Stimulated activated CD4-positive, alpha-beta T cell treated with anti-CD3 and anti-CD28 coated beads, Interleukin-4, amount 100 ng/mL, for 48 hours (primary cell): Measurements from ENCODE around the gene CFDP1.
"Not testable (repeated sequence)": the region's sequence is repeated elsewhere in the genome, so short reads cannot be mapped to it uniquely, and the experiment has no call there.

Experiments
- DNase-seq, 2 donors: peaks; one replicate each; pipeline ENCODE4 v3.0.0-alpha.2; 2020; ENCODE audit warnings: low read depth in 2 of 2

CFDP1 gene

DNA sequence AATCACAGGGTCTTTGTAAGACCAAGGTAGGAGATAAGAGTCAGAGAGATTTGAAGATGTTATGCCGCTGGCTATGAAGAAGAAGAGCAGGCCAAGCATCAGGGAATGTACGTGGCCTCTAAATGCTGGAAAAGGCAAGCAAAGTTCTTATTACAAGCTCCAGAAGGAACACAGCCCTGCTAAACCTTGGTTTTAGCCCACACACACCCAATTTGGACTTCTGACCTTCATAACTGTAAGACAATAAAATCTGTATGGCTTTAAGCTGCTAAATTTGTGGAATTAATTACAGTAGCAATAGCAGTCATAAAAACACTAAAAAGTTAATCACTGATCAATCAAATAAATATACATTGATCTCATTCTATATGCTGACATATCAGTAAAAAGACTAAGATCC, 25.1 kb upstream of the CFDP1 start:
- DNase-seq = no peak

DNA sequence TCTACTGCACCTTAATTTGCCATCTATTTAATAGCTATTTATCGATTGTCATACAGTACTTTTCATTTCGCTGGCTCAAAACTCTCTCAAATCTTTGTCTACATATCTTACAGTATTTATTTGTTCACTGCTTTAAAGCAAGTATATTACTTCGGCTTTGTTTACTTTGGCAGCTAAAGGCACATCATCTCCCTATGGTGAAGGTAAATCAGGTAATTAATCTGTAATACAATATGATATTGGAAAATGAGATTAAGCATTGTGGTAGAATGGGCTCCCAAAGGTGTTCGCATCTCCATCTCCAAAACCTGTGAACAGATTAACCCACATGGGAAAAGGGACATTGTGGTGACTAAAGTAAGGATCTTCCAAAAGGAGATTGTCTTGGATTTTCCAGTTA, 24.7 kb upstream of the CFDP1 start:
- no peak for DNase-seq

DNA sequence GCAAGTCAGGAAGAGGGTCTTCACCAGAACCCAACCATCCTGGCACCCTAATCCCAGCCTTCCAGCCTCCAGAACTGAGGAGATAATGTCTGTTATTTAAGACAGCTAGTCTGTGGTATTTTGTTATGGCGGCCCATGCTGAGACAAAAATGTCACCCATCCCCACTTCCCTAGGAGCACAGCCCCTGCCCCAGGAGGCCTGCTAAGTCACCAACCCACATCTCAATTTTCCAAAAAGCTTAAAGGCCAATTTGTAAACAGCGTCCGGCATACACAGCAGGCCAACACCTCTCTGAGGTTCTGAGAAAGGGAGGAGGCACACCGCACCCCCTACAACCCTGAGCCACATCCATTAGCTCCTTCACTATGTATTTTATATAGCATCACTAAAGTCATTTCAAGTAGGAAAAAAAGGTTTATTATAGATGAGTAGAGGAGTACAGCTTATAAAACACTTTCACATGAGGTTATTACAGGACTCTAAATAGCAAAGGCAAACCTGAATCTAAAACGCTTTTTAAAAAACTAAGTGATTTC, 24.2 kb upstream of the CFDP1 start:
- no peak for DNase-seq

DNA sequence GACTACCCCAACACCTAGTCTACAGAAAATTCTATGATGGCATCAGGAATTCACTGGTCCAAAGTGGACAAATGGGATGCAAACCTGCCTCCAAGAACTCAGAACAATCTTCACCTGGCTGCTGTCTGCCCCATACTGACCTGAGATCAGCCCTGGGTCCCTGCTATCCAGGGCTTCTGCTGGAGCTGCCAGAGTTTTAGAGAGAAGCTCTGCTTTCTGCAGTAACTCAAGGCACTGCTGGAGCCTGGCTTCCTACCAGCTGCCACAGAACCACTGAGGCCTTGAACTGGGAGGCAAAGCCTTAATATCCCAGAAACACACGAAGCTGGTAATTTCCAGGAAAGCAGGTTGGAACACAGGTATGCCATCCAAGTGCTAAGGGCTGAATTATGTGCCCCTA, 23.7 kb upstream of the CFDP1 start:
- no peak for DNase-seq

DNA sequence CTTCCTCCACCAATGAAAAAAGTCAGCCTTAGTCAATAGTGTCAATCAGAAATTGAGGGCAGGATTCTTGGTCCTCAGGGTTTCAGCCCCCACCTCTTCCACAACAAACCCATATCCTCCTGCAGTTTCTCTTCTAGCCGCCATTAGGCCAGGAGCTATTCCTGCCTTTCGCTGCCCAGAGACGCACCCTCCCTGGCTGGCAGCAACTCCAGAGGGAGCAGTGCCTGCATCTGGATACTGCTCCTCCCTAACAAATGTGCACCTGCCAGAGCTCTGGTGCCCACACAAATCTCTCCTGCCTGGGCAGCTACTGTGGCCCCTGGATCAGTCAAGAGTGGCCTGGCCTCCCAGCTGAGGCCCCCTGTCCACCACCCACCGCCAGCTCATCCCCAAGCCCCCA, 23.2 kb upstream of the CFDP1 start:
- not testable (repeated sequence) for DNase-seq

DNA sequence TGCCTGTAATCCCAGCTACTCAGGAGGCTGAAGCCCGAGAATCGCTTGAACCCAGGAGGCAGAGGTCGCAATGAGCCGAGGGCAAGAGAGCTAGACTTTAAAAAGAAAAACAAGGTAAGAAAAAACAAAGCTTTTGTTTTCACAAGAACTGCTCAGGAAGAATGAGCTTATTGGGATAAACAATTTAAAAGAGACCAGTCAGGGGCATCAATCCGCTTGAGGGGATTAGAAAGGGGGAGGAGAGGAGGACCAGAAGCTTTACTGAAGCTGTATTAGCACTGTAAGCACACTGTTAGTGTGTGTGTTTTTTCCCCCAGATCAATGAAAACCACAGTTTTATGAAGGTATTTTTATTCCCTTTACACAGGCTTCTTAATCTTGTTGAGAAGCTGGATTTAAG, 22.4 kb upstream of the CFDP1 start:
- no peak for DNase-seq

DNA sequence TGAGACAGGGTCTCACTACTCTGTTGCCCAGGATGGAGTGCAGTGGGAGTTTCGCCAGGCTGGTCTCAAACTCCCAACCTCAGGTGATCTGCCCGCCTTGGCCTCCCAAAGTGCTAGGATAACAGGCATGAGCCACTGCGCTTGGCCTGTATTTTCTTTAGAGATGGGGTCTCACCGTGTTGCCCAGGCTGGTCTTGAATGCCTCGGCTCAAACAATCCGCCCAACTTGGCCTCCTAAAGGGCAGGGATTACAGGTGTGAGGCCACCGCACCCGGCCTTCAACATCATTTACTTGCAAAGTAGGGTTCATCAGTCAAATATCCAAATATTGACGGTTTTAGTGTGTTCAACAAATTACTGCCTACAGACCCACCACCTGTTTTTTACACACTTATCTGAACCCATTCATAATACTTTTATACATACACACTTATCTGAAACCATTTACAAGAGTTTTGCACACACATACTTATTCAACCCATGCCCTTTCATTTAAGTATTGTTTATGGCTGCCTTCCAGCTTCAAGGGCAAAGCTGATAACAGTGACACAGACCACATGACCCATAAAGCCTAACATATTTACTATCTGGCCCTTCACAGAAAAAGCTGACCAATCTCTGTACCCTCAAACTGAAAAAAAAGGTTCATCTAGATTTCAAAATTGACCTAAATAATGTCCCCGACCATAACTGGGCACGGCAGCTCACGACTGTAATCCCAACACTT, 19.3 kb upstream of the CFDP1 start:
- no peak for DNase-seq

DNA sequence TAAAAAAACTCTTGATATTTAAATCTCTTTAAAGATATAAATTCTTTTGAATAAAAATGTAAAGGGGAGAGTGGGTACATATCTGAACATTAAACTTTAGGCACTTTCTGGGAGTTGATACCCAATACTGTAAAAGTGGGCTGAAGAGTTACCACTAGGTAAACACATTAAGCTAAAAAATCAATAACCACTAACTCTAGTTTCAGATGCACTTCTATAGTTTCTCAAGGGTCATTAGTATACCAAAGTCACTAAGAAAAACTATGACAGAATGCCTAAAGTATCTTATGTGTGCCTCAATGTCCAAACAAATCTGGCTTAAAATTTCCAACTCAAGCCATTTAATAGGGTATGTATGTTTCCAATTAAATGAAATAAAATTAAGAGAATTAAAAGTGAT, 13.1 kb upstream of the CFDP1 start:
- no peak for DNase-seq

DNA sequence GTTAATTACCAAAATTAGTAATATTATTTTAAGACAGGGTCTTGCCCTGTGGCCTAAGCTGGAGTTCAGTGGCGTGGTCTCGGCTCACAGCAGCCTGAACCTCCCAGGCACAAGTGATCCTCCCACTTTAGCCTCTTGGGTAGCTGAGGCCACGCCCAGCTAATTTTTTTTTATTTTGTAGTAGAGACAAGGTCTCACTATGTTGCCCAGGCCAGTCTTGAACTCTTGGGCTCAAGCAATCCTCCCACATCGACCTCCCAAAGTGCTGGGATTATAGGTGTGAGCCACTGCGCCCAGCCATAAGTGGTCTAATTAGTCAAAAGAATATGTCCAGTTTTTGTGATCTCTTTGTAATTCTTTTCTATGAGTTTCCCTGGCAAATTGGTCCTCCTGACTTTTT, 12.0 kb upstream of the CFDP1 start:
- no peak for DNase-seq

DNA sequence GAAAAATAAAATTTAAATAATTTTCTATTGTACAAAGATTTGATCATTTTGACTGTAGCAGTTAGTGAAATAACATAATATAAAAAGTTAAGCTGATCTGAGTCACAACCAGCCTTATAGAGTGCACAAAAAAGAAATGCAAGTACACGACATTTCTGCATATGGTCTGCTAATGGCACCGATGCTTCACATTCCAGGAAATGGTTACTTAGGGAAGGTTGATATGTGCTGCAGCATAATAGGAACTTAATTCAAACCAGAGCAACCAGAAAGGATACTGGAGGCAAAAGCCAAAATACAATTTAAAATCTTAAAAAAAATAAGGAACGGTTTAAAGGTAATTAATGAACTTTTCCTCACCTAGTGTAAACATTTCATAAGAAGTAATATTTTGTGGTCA, 10.0 kb upstream of the CFDP1 start:
- DNase-seq = no peak

DNA sequence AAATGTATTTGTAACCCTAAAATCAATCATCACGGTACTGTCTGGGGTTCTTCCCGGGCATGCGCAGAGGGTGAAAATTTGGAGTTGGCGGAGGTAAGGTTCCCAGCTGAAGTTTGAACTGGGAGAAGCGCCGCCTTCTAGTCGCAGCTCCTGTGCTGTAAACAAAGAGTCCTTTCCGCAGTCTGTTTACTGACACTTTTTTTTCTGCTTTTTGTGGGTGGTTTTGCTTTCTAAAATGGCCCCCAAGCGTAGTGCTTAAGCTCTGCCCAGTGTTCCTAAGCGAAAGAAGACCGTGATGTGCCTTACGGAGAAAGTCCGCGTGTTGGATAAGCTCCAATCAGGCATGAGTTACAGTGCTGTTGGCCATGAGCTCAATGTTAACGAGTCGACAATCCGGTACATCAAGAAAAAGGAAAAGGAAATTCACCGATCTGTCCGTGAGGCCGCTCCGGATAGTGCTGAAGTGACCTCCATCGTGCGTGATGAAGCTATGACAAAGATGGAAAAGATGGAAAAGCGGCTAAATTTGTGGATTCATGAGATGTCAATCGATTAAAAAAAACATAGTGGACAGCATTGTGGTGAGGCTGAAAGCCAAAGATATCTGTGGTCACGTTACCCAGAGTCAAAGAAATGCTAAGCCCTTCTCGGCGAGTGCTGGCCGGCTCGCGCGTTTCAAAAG, 570 bp upstream of the CFDP1 start:
- DNase-seq = peak in 1 of 2 donors; percentile 32

DNA sequence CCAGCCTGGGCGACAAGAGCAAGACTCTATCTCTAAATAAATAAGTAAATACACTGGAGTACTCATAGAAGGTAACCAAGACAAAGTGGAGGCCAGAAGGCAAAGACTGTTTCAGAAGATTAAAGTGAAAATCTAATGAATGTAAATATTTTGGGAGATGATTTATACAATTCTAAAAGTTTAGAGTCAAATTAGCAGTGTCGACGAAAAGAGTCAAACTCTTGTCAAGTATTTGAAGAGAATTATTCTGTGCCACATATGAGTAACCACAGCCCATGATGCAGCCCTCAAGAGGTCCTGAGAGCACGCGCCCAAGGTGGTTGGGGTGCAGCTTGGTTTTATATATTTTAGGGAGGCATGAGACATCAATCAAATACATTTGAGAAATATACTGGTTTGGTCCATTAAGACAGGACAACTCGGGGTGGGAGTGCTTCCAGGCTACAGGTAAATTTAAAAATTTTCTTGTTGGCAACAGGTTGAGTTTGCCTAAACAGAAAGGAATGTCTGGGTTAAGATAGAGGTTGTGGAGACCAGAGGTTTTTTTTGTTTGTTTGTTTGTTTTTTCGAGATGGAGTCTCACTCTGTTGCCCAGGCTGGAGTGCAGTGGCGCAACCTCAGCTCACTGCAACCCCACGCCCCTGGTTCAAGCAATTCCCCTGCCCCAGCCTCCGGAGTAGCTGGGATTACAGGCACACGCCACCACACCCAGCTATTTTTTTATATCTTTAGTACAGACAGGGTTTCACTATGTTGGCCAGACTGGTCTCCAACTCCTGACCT, 3.5 kb downstream of the CFDP1 start:
- DNase-seq = no peak

DNA sequence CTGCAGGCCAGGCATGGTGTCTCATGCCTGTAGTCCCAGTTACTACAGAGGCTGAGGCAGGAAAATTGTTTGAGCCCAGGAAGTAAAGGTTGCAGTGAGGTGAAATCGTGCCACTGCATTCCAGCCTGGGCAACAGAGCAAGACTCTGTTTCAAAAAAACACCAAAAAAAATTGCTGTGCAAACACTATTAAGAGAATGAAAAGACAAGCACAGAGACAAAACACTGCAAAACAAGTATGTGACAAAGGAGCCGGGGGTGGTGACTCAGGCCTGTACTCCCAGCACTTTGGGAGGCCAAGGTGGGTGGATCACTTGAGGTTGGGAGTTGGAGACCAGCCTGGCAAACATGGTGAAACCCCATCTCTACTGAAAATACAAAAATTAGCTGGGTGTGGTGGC, 6.8 kb downstream of the CFDP1 start:
- DNase-seq = not testable (repeated sequence)

DNA sequence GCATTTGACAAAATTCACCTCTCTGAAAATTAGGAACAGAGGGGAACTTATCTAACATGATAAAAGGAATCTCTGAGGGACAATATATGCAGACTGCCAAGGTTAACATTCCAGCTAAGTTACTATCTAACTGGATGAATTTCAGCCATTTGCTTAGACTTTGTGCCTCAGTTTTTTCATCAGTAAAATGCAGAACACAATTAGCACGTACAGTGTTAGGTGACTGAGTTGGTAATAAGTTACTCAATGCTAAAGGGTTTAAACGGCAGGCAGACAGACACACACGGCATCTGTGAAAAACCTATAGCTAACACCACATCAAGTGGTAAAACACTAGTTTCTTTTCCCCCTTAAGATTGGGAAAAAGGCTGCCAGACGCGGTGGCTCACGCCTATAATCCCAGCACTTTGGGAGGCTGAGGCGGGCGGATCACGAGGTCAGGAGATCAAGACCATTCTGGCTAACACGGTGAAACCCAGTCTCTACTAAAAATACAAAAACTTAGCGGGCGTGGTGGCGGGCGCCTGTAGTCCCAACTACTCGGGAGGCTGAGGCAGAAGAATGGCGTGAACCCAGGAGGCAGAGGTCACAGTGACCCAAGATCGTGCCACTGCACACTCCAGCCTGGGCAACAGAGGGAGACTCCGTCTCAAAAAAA, 9.1 kb downstream of the CFDP1 start:
- DNase-seq = not testable (repeated sequence)

DNA sequence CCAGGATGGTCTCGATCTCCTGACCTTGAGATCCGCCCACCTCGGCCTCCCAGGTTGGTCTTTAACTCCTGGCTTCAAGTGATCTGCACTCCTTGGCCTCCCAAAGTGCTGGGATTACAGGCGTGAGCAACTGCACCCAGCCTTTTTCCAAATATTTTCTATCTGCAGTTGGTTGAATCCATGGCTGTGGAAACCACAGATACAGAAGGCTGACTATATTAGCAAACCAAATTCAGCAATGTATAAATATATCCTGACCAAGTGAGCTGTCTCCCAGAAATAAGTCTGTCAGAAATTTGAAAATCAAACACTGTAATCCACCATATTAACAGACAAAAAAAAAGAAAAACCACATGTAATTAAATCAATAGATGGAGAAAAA, 9.6 kb downstream of the CFDP1 start:
- no peak for DNase-seq

DNA sequence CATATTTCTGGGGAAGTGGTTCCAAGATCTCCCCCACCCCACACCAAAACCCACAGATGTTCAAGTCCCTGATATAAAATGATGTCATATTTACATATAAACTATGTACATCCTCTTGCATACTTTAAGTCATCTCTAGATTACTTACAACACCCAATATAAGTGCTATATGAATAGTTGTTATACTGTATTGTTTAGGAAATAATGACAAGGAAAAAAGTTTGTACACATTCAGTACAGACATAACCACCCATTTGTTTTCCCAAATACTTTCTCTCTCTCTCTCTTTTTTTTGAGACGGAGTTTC, 11.5 kb downstream of the CFDP1 start:
- DNase-seq = no peak

DNA sequence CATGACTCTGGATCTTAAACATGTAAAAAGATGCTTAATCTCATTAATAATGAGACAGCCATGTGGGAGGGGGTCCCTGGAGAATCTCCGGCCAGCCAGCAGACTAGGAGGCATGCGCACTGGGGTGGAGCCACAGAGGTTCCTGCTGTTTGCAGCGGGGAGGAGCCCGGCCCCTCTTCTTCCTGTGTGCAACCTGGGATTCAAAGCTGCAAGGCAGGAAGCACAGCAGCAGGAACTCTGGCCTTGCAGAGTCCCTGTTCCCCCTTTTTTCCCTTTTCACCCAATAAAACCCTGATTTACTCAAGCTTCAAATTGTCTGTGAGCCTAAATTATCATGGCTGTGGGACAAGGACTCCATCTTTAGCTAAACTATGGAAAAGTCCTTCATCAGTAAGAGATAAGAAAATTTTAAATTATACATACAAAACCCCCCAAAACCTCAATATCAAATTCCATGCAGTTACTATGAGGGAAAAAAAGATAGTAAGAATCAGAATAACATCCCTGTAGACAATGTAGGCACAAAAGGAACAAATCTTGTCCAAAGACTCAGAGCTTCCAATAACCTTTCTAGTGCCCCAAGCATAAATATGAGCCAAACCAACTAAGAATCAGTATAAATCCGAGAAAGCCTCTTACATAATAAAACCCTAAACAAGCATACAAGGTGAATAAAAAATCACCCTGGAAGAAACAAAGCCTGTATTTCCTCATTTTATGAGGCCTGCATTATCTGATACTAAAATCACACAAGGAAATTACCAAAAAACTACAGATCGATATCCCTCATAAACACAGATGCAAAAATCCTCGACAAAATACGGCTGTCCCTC, 12.1 kb downstream of the CFDP1 start:
- peak in 1 of 2 donors; percentile 20 for DNase-seq

DNA sequence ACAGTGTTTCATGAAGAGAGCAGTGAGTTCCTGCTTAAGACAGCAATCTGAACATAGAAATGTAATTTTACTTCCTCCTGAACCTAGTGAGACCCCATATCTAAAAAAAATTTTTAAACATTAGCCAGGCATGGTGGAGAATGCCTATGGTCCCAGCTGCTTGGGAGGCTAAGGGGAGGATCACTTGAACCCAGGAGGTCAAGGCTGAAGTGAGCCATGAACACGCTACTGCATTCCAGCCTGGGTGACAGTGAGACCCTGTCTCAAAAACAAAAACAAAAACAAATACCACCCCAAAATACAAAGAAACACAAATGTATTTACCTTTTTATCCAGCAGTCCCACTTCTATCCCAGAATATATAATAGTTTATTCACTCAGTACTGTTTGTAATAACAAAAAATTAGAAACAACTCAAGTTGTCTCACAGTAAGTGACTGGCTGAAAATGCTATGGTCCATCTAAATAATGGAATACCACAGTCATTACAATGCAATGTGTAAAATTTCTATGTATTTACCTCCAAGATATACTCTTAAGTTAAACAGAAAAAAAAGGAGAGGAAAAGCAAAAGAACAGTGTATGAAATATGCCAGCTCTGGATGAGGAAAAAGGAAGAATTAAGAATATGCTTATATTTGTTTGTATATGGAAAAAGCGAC, 16.3 kb downstream of the CFDP1 start:
- no peak for DNase-seq

DNA sequence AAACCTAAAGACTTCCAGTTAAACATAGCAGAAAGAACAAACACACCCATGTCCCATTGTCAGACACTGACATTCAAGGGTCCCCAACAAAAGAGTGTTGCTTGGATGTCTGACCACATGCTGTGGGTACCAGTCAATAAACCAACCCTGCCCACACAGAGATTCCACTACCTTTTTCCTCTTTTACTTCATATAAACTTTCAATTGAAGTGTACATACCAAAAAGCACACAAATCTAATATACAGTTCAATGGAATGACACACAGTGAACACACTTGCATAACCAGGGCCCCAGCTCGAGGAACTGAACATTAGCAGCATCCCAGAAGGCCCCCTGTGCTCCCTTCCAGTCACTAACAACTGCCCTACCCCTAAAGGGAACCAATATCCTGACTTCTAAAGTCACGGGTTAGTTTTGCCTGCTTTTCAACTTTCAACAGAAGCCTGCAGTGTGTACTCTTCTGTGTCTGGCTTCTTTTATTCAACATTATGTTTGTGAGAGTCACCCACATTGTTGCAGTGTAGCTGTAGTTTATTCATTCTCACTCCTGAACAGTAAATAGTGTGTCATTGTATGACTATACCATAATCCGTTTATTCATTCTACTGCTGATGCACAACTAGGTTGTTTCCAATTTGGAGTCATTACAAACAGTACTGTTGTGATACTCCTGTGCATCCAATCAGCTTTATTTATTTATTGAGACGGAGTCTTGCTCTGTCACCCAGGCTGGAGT, 18.0 kb downstream of the CFDP1 start:
- DNase-seq = no peak

DNA sequence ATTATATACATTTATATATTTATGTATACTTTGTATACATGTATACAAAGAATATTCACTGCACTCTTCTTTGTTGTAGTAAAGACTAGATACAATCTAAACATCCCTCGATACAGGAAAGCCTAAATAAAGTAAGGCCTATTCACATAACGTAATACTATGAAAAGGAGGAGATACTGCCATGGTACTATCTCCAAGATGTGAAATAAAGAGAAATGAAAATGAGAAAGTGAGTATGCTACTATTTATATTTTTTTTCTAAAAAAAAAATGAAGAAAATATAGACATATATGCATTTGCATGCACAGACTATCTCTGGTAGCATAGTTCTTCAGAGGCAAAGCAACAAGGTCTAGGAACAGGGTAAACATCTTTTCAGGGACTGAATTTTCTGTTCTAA, 19.4 kb downstream of the CFDP1 start:
- no peak for DNase-seq
